Astrocyte of the cerebellum (primary cell): Measurements from ENCODE around the gene YWHAB.

Experiments used
- DNase-seq: peaks from one replicate; pipeline ENCODE4 v3.0.0-alpha.2; 2011; ENCODE audit warnings: low read depth
- H3K4me3 ChIP-seq: 2 replicates; pipeline ENCODE4 v1.5.1; 2011; ENCODE audit warnings: mild to moderate bottlenecking, low read depth, low read length, moderate library complexity
- CTCF ChIP-seq: IDR thresholded peaks from 2 replicates; pipeline ENCODE4 v1.5.1; 2012; ENCODE audit warnings: low read length, low read depth, moderate library complexity, mild to moderate bottlenecking; ENCODE audit errors: missing control alignments
- in situ Hi-C: cut with HindIII; loops from 2 replicates; pipeline ENCODE4 v1.10.0; 2017; ENCODE audit warnings: low sequenced_read_pairs

Gene YWHAB

DNA sequence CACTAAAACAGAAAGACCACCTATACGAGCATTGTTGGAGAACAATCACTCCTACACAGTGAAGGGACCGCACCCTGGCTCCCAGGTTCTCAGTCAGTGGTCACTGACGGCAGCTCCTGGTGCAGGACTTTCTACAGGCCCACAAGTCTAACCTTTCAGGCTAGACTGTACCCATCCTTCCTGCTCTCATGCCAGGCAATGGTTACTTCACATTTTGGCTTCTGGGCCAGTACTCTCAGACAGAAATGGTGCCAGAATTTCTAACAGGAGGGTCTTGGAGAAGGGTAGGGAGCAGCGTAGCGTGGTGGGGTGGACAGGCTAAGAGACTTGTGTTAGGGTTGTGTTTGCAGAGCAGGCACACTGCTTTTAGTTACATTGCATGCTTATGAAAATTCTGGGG lies 62.6 kb downstream of the YWHAB start:
- TF ChIP-seq CTCF: no peak
- H3K4me3 ChIP-seq: no peak overlapping the region
- no peak for DNase-seq
- in situ Hi-C loops: no loop called here

GRCh38 chr20:44948513-44948912 lies 63.0 kb downstream of the YWHAB start:
- no peak for DNase-seq
- H3K4me3 ChIP-seq: no peak overlapping the region
- in situ Hi-C loops: no loop called here
- TF ChIP-seq CTCF: no peak

GRCh38 chr20:44950368-44950767 lies 64.9 kb downstream of the YWHAB start:
- no peak overlapping the region for H3K4me3 ChIP-seq
- TF ChIP-seq CTCF: no peak
- no peak for DNase-seq
- in situ Hi-C loops: no loop called here

- in situ Hi-C loops: no loop called here
- TF ChIP-seq CTCF: no peak
These were observed 67.2 kb downstream of the YWHAB start for GRCh38 chr20:44952731-44953130.

DNA sequence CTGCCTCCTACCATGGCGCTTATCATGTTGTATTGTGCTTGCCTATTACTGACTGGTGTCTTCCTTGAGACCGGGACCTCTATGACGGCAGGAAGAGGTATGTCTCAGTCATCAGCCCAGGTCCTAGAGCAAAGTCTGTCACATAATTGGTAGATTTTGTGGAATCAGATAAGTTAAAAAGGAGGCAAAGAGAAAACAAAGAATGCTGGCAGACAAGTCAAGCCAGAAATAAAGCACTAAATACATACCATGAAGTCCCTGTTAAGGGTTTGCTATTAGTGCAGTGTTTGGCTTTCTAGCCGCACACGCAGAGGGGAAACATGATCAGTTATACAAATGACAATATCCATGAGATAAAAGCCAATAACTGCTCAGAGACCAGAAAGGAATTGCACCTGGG lies 68.7 kb downstream of the YWHAB start:
- no peak for TF ChIP-seq CTCF
- in situ Hi-C loops: no loop called here
- DNase-seq: no peak
- H3K4me3 ChIP-seq: no peak overlapping the region

More at GRCh38 chr20:44952731-44953130, 67.2 kb downstream of the YWHAB start:
- no peak for DNase-seq
- no peak overlapping the region for H3K4me3 ChIP-seq

DNA sequence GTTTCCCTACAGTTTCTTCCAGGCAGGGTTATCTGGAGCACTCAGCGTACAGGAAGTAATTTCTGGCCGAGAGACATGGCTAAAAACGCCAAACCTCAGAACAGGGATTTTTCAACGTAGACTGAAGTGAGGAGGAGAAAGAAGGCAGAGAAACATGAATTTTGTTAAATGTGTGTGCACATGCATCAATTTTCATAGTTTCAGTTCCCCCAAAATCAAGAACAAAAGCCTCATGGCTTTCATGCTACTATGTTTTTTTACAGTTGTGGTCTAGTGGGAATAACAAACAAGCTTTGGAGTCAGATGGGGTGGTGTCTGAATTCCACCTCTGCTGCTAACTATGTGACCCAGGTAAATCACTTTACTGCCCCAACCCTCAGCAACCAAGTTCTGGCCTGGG lies 69.8 kb downstream of the YWHAB start:
- in situ Hi-C loops: no loop called here
- no peak for TF ChIP-seq CTCF
- no peak for DNase-seq
- H3K4me3 ChIP-seq: no peak overlapping the region

GRCh38 chr20:44956410-44956809 lies 70.9 kb downstream of the YWHAB start:
- no peak overlapping the region for H3K4me3 ChIP-seq
- no peak for DNase-seq
- in situ Hi-C loops: no loop called here
- TF ChIP-seq CTCF: no peak
